Activated CD8-positive, alpha-beta memory T cell treated with anti-CD3 and anti-CD28 coated beads for 48 hours (primary cell): ENCODE measurements around the gene PMF1.
"Not testable (repeated sequence)": the region's sequence is repeated elsewhere in the genome, so short reads cannot be mapped to it uniquely, and the experiment has no call there.

ENCODE experiments used
- DNase-seq, 3 experiments: peaks; one replicate each; pipeline ENCODE4 v3.0.0-alpha.2; 2020; ENCODE audit warnings: low read depth in 2 of 3, low spot score in 2 of 3

Gene PMF1

DNA sequence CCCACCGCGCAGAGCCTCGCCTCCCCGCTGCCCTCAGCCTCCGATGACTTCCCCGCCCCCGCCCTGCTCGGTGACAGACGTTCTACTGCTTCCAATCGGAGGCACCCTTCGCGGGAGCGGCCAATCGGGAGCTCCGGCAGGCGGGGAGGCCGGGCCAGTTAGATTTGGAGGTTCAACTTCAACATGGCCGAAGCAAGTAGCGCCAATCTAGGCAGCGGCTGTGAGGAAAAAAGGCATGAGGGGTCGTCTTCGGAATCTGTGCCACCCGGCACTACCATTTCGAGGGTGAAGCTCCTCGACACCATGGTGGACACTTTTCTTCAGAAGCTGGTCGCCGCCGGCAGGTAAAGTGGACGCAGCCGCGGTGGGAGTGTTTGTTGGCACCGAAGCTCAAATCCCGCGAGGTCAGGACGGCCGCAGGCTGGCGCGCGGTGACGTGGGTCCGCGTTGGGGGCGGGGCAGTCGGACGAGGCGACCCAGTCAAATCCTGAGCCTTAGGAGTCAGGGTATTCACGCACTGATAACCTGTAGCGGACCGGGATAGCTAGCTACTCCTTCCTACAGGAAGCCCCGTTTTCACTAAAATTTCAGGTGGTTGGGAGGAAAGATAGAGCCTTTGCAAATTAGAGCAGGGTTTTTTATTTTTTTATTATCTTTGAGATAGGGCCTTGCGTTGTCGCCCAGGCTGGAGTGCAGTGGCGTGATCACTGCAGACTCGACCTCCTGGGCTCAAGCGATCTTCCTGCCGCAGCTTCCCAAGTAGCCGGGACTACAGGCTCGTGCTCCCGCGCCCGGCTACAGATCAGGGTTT lies at the start of gene PMF1:
Gene PMF1, plus strand, starts transcription at position 175 of the 811 bp plus-strand sequence. Its CDS starts 9 bp downstream, at position 184.
- DNase-seq = peak; percentile 87 to 92 (median 89)

DNA sequence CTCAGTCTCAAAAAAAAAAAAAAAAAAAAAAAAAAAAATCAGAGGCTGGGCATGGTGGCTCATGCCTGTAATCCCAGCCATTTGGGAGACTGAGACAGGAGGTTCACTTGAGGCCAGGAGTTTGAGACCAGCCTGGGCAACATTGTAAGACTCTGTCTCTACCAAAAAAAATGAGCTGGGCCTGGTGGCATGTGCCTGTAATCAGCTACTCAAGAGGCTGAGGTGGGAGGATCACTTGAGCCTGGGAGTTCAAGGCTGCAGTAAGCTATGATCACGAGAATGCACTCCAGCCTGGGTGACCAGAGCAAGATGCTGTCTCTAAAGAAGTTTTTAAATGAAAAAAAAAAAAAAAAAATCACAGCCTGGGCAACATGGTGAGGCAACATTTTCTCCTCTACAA lies 49.1 kb upstream of the PMF1 start:
- DNase-seq = no peak

DNA sequence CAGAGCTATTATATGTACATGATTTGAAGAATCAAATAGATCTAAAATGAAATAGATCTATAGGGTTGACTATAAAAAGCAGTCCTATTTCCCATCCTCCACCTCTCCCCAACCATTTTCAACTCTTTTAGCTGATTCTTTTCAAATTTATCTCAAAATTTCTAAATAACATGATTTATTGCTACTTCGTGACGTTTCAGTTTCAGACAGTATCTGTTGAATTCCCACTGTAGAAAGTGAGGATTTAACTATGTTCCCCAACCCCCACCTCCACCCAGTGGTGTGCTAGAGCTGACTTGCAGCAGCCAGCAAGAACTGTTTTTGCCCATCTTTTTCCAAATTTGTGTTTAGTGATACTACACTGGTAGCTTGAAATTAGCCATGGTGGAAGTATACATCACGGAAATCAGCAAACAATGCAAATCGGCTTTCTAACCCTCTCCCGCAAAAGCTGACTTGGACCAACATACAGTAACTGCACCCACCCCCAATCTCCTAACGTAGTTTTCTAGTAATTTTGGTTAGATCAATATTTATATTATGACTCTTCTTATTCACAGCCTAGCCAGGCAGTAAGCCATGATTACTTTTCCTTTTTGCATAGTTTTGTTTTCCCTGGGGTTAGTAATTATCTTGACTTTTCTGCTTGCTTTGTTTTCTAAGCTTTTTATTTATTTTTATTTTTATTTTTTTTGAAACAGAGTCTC lies 48.5 kb upstream of the PMF1 start:
- no peak for DNase-seq

- no peak for DNase-seq
Measured at GRCh38 chr1:156165083-156165482, 47.7 kb upstream of the PMF1 start.

- no peak for DNase-seq
Measured at GRCh38 chr1:156167536-156167935, 45.3 kb upstream of the PMF1 start.

DNA sequence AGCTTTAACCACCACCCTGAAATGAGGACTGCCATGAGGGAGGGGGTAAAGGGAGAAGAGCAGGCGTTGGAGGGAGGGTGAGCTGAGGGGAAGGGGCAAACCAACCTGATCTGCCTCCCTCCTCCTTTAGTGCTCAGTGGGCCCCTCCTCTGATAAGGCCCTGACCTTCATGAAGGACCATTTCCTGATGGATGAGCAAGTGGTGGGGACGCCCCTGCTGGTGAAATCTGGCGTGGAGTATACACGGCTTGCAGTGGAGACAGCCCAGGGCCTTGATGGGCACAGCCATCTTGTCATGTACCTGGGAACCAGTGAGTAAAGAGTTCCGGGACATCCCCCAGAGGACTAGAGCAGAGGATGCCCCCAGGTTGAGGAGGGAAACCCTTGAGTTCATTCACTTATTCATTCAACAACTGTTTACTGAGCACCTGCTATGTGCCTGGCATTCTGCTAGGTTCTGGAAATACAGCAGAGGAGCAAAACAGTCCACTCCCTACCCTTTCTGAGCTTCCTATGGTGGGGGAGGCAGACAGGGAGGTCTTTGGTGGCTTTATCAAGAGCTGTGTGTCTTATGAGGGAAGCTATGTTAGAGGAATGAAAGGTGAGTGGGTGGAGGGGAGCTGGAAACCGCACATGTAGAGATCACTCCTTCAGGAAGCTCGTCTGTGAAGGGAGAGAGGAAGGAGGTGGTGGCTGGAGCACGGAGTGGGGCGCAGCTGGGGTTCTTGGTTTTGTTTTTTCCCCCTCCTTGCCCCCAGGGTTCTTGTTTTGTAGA lies 39.9 kb upstream of the PMF1 start:
- DNase-seq = no peak

GRCh38 chr1:156176610-156177210 lies 36.1 kb upstream of the PMF1 start:
- DNase-seq = no peak

- no peak for DNase-seq
Measured at GRCh38 chr1:156177919-156178654, 34.7 kb upstream of the PMF1 start.

DNA sequence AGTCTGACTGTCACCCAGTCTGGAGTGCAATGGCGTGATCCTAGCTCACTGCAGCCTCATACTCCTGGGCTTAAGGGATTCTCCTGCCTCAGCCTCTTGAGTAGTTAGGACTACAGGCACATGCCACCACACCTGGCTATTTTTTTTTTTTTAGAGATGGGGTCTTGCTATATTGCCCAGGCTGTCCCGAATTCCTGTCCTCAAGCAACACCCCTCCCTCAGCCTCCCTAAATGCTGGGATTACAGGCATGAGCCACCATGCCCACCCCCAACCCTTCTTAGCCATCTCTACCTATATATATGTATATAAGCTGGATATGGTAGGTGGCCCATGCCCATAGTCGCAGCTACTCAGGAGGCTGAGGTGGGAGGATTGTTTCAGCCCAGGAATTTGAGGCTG lies 32.3 kb upstream of the PMF1 start:
- DNase-seq = no peak

GRCh38 chr1:156181391-156181924 lies 31.3 kb upstream of the PMF1 start:
- DNase-seq = not testable (repeated sequence)

DNA sequence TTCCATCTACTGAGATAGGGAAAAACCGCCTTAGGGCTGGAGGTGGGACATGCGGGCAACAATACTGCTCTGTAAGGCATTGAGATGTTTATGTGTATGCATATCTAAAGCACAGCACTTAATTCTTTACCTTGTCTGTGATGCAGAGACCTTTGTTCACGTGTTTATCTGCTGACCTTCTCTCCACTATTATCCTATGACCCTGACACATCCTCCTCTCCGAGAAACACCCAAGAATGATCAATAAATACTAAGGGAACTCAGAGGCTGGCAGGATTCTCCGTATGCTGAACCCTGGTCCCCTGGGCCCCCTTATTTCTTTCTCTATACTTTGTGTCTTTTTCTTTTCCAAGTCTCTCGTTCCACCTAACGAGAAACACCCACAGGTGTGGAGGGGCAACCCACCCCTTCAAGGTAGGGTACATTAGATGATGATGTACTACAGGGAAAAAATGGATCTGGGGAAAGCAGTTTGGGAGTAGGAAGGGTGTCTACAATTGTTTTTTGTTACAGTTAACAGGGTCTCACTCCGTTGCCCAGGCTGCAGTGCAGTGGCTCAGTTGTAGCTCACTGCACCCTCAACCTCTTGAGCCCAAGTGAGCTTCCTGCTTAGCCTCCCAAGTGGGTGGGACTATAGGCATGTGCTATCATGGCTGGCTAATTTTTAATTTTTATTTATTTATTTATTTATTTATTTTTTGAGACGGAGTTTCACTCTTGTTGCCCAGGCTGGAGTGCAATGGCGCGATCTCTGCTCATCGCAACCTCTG lies 30.6 kb upstream of the PMF1 start:
- DNase-seq = not testable (repeated sequence)

- not testable (repeated sequence) for DNase-seq
Measured at GRCh38 chr1:156186347-156187177, 26.2 kb upstream of the PMF1 start.

GRCh38 chr1:156190265-156190664 lies 22.5 kb upstream of the PMF1 start:
- not testable (repeated sequence) for DNase-seq

GRCh38 chr1:156191292-156191964 lies 21.4 kb upstream of the PMF1 start:
- no peak for DNase-seq

- DNase-seq = no peak
Measured at GRCh38 chr1:156193208-156193487, 19.7 kb upstream of the PMF1 start.

- peak; percentile 87 to 89 (median 88) for DNase-seq
Measured at GRCh38 chr1:156193488-156194299, 19.1 kb upstream of the PMF1 start, which contains the start of gene SLC25A44. TSS of gene SLC25A44 (plus strand) at chr1:156194104. CDS start at chr1:156199848, 5,744 bp downstream.

GRCh38 chr1:156194300-156194652 lies 18.5 kb upstream of the PMF1 start:
- DNase-seq = no peak
